GM18517 (cell line): ENCODE data around the gene TRPV2.

Experiments used
- ATAC-seq: cut with Tn5 transposase; IDR thresholded peaks from one replicate; pipeline ENCODE4 v1.9.1; 2021; ENCODE audit warnings: mild to moderate bottlenecking, moderate library complexity; ENCODE audit not compliant: unreplicated experiment

Gene TRPV2

GRCh38 chr17:16473044-16474011, 58.0 kb downstream of the TRPV2 start:
- no peak for ATAC-seq

DNA sequence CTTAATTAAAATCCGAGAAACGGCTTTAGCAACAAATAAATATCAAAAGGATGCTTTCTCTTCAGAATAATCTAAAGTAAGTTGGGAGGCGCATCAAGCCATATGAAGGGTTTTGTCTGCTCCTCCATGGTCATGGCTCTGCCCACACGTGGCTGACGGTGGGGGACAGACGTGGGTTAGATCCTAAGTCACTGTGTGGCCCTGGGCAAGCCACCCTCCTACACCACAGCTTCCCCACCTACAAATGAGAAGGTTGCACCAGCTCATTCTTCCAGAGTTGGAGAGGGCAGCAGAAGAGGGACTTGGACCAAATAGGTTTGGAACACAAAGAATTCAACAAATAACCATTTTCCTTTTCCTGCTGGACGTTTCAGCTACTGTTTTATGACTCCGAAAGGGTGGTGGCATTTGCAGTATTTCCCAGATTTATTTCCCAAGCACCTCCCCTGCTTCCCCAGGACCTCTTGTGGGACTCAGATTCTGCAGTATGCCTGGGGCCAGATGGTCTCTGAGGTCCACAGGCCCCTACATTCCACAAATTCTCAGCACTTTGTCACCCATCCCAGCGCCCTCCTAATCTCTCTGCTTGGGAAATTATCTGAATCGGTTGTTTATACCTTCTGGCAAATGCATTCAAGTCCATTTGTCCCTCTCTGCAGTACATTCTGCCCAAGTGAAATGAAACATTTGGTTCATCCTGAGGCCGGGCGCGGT, 58.8 kb downstream of the TRPV2 start:
- ATAC-seq: no peak

DNA sequence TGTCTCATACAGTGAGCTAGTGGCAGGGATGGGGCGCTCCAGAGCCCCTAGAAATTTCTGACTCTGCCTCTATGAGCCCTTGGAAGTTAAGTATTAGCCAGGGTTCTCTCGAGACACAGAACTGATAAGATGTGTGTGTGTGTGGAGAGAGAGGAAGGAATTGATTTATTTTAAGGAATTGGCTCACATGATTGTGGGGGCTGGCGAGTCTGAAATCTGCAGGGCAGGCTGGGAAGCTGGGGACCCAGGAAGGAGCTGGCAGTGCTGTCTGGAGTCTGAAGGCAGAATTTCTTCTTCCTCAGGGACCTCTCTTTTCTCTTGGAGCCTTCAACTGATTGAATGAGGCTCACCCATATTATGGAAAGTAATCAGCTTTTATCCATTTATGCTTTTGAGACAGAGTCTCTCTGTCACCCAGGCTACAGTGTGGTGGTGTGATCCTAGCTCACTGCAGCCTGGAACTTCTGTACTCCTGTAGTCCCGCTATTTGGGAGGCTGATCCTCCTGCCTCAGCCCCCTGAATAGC, 59.9 kb downstream of the TRPV2 start:
- ATAC-seq: no peak

DNA sequence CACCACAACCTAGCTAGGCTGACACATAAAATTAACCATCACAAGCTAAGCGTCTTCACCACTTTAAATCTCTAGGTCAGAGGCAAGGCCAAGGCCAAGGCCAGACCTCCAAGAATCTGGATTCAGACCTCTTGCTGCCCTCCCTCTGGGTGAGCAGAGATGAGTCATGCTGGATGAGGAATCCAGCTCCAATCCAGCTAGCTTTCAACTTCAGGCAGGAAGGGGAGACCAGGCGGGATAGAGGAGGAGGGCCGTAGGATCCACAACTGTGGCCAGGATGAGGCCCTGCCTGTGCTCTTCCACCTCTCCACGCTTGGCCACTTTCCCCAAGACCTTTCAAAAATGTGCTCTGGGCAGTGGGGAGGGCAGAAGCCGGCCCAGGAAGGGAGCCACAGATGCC, 61.9 kb downstream of the TRPV2 start:
- ATAC-seq: no peak

DNA sequence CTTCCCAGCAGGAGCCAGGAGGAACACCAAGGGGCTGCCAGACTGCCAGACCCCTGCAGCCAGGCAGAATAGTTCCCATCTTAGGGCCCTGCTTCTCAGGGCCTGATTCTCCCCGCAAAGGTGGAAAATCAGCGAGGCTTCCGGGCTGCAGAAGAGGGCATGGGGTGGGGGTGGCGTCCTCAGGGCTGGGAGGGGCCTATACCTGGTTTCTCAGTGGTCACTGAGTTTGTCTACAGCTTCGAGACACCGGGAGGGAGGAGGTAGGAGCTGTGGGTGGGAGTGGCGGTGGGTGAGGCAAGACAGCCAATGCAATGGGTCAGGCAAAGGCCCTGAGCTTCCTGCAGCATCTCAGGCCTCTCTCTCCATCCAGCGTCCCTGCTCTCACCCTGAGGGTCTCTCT, 62.3 kb downstream of the TRPV2 start:
- ATAC-seq: no peak

- no peak for ATAC-seq
Observed at GRCh38 chr17:16478649-16479048, 63.3 kb downstream of the TRPV2 start.

- ATAC-seq: no peak
Observed at GRCh38 chr17:16479264-16479663, 63.9 kb downstream of the TRPV2 start.

GRCh38 chr17:16480995-16481394, 65.6 kb downstream of the TRPV2 start:
- no peak for ATAC-seq

GRCh38 chr17:16482253-16482652, 66.9 kb downstream of the TRPV2 start:
- ATAC-seq: no peak

DNA sequence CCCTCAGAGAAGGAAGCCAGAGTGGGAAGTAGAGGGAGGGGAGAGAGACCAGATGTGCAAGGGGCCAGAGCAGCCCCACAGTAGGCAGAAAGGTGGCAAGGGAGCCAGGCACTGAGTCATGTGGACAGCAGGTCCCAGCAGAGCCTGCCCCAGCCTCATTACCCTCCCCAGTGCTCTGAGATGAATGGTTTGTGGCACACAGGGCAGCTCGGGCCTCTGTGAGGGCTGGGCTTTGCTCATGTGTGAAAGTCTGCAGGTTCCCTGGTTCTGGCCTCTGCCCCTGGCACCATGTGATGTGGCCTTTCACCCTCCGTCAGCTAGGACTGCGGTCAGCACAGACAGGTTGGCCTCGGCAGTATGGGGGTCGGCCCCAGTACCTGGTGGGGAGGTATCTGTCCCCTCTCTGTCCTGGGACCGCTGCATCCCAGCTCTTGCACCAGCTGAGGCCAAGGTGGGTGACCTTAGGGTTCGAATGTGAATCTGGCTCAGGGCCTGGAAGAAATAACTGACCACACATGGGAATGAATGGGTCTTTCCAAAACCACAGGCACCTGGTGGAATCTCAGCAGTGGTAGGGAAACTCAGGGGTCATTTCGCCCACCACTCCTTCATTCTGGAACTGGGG, 67.8 kb downstream of the TRPV2 start:
- no peak for ATAC-seq

GRCh38 chr17:16484445-16485175, 69.2 kb downstream of the TRPV2 start:
- no peak for ATAC-seq
